ENCODE measurements around the gene RXRG.

Gene RXRG

GRCh38 chr1:165451691-165452090, 6.8 kb upstream of the RXRG start:
- DNase-seq (ENCODE audit: low read depth in 4 of 4, low spot score in 1 of 4), result no peak

DNA sequence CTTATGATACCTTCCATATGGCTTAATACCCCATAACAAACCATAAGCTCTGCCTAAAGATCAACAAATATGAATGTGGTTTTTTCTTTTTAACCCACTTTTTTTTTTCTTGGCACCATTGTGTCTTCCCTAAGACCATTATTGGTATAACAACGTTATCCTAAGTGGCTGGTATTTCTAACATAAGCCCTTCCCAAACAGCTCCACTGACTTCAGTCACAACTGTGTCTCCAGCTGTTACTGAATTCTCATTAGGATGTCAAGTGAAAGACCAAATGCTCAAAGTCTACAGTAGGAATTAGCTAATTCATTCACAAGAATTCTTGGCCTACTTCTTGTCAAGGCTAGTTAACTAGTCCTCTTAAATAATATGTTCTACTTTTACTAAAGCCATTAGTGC, 4.2 kb upstream of the RXRG start:
- no peak for DNase-seq (ENCODE audit: low read depth in 4 of 4, low spot score in 1 of 4)

- DNase-seq (ENCODE audit: low read depth in 4 of 4, low spot score in 1 of 4), result no peak
Observed at GRCh38 chr1:165445388-165445787, 462 bp upstream of the RXRG start.

DNA sequence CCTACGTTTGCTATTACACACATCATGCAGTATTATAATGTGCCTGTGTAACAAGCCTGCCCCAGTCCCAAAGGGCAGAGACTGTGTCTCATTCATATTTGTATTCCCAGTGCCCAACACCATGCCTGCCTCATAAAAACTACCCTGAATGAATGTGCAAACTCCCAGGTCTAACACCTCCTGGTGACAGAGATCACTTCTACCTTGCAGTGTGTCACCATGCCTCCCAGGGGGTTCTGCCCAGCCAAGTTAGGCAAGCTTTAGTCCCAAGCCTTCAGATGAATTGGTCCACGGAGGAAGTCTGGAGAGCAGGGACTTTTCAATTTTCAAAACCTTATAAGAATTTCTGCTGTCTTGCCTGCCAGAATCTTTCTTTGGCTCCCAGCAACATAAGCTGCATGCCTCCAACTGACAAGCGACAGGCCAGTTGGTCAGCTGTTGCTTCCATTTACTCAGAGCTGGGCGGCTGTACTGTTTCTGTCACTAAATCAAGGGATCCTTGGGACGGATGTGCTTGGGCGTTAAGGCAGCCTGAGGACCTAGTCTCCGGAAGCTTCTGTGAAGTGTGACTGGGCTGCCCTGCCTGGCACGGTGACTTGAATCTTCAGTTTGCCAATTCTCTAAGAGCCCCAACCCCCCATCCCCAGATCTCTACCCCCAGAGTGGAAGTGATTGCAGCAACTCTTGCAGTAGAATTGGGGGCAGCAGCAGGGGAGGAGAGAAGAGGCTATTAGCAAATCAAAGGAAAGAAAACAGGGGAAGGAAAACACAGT, 1.2 kb downstream of the RXRG start:
- no peak for DNase-seq (ENCODE audit: low read depth in 4 of 4, low spot score in 1 of 4)

DNA sequence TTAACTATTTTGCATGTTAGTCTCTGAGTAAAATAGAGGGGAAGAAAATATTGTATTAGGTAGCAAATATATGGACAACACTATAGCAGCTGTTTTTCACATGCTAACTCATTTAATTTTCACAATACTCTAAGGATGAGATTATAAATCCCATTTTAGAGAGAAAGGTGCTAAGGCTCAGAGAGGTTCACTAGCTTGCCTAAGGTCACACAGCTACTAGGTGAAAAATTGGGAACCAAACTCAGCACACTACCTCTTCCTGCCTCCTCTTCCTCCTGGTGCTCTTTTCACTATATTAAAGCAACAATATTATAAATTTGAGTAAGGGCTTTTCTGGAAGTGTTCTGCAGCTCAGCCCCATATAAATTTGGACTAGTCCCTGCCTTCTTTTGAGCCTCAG, 2.3 kb downstream of the RXRG start:
- DNase-seq (ENCODE audit: low read depth in 4 of 4, low spot score in 1 of 4), result no peak

DNA sequence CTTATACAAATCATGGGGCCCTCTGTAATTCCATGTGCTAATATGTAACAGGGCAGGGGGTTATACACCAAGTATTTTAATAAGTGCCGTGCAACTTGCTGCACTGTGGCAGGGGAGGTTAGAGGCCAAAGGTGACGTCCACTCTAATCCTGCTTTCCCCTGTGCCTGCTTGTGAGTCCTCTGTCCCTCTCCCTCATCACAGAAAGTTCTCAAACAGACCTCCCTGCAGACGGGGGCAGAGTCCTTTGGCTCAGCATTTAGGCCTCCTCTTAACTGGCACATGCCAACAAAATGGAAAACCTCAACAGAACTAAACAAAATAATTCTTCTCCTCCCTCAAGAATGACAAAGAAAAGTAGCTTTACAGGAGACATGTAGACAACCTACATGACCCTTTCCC, 2.9 kb downstream of the RXRG start:
- DNase-seq (ENCODE audit: low read depth in 4 of 4, low spot score in 1 of 4), result no peak

GRCh38 chr1:165441166-165441880, 3.6 kb downstream of the RXRG start:
- no peak for DNase-seq (ENCODE audit: low read depth in 4 of 4, low spot score in 1 of 4)

DNA sequence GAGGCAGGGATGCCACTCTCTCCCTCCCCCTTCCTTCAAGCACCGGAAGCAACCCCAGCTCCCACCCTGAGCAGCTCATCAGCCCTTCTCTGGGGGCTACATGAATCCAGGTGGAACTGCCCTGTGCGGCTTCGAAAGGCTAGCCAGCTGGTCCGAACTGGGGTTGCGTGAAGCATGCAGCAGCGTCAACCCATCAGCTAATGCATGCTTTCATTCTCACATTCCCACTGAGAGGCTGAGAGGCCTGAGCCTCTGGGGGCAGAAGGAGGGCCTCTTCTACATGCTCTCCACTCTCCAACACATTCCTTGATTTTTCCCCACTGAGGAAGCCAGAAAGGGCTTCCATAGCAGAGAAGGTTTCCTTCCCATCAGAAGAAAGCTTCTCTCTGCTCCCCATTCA, 5.6 kb downstream of the RXRG start:
- no peak for DNase-seq (ENCODE audit: low read depth in 4 of 4, low spot score in 1 of 4)

- no peak for DNase-seq (ENCODE audit: low read depth in 4 of 4, low spot score in 1 of 4)
Observed at GRCh38 chr1:165436994-165437393, 7.9 kb downstream of the RXRG start.

DNA sequence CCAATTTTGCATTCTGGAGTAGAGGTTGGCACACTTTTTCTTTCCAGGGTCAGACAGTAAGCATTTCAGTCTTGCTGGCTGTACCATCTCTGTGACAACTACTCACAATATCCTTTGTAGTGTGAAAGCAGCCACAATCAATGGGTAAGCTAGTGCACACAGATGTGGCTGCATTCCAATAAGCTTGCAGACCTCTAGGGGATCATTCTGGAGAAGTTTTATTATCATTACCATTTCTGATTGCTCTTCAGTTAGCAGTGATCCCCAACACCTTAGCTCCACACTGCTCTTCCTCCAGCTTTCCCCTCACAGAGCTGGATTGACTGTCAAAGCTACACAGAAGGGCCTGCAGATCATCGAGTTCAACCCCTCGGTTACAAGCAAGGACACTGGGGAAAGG, 9.1 kb downstream of the RXRG start:
- no peak for DNase-seq (ENCODE audit: low read depth in 4 of 4, low spot score in 1 of 4)

GRCh38 chr1:165434281-165434680, 10.6 kb downstream of the RXRG start:
- no peak for DNase-seq (ENCODE audit: low read depth in 4 of 4, low spot score in 1 of 4)

- no peak for DNase-seq (ENCODE audit: low read depth in 4 of 4, low spot score in 1 of 4)
Observed at GRCh38 chr1:165431079-165431478, 13.8 kb downstream of the RXRG start.

- DNase-seq (ENCODE audit: low read depth in 4 of 4, low spot score in 1 of 4), result no peak
Observed at GRCh38 chr1:165426745-165427144, 18.2 kb downstream of the RXRG start.

GRCh38 chr1:165425621-165426020, 19.3 kb downstream of the RXRG start:
- DNase-seq (ENCODE audit: low read depth in 4 of 4, low spot score in 1 of 4), result no peak

DNA sequence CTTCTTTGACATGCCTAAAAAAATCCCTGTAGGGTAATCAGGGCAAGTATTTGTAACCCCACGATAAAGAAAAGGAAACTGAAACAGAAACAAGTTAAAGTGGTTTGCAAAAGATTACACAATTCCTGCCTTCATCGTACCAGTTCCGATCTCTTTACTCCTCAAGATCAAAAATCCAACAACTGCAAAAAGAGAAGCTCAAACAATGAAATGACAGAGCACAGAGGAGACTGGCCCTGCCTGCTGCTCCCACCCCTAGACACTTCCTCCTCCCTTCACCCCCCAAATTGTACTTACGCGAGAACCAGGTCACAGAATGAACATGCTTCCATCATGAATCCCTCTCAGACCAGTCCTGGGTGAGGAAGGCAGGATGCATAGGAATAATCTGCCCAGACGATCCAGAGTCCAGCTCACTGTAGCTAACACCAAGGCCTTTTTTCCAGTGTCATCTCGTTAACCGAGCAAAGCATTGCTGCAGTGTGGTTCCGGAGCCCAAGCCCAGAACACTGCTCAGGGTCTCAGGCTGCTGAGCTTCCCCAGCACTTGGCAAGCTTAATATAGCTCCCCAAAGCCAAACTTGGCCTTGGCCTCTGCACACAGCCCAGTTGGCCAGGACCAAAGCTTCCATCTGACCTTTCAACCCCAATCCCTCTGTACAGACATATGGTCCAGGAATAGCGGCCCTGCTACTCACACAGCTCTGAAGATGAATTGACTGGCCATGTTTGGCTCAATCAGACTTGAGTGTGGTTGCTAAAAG, 20.3 kb downstream of the RXRG start:
- no peak for DNase-seq (ENCODE audit: low read depth in 4 of 4, low spot score in 1 of 4)

GRCh38 chr1:165423136-165423535, 21.8 kb downstream of the RXRG start:
- no peak for DNase-seq (ENCODE audit: low read depth in 4 of 4, low spot score in 1 of 4)

DNA sequence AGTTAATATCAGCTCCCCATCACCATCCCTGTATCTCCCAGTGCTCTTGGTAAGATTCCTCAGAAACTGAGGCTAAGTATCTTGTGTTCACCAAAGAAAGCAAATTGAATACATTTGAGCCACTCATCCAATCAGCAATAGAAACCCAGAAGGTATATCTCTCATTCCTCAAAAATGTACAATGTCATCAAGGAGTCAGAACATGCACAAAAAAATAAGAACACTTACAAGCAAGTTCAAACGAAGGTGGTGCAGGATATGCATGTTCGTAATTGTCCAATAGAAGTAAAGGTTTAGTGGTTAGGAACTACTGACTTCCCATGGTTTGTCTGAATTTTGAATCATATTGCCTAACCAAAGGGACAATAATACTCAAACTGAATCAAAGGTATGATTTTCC, 24.3 kb downstream of the RXRG start:
- no peak for DNase-seq (ENCODE audit: low read depth in 4 of 4, low spot score in 1 of 4)

- DNase-seq (ENCODE audit: low read depth in 4 of 4, low spot score in 1 of 4), result no peak
Observed at GRCh38 chr1:165419839-165420238, 25.1 kb downstream of the RXRG start.

DNA sequence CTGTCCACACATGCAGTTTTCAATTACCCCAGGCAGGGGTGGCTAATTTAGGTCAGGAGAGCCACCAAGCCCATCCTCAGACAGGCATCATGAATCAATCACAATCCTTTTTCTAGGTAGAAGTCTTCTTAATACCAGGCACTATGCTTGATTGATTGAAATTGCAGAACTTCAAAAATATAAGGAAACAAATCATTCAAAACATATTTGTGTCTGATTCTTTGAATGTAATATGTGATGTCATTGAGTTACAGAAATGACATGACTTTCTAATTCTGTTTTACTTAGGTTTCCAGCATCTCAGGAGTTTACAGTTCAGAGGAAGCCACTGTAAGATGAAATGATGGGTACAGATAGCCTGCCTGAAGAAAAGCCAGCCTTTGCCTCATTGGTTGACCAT, 26.7 kb downstream of the RXRG start:
- DNase-seq (ENCODE audit: low read depth in 4 of 4, low spot score in 1 of 4), result no peak

DNA sequence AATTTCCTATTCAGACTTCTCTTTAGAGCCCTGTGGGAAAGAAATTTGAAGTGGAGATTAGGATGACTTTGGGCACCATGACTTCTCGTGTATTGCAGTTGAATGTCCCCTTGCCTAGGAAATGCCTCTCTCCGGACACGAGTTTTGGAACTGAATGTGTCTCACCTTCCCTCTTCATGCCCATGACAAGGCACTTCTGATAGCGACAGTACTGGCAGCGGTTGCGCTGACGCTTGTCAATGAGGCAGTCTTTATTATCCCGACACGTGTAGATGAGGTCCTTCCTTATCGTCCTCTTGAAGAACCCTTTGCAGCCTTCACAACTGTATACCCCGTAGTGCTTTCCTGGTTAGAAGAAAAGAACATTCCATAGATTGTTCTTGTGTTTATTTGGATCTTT, 28.1 kb downstream of the RXRG start:
- DNase-seq (ENCODE audit: low read depth in 4 of 4, low spot score in 1 of 4), result no peak

DNA sequence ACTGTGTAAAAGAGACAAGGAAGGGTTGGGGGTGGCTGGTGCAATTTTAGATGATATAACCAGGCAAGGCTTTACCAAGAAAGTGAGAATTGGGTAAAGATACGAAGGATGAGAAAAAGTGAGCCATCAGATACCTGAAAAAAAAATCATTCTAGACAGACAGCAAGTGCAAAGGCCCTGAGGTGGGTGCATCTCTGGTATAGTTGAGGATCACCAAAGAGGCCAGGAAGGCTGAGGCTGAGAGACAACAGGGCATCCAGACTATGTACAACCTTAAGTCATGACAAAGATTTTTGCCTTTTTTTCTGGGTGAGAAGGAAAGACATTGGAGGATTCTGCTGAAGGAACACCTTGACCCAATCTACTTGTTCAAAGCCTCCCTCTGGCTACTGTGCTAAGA, 29.9 kb downstream of the RXRG start:
- DNase-seq (ENCODE audit: low read depth in 4 of 4, low spot score in 1 of 4), result no peak

- DNase-seq (ENCODE audit: low read depth in 4 of 4, low spot score in 1 of 4), result no peak
Observed at GRCh38 chr1:165414620-165415019, 30.3 kb downstream of the RXRG start.

Data from stimulated activated CD4-positive, alpha-beta T cell treated with anti-CD3 and anti-CD28 coated beads, Interleukin-1b, Interleukin-23, amount 100 ng/mL, for 24 hours (primary cell).